ENCODE results near the gene TFR2. TPM values are rescaled to one million over a fixed set of nuclear protein-coding genes. Genes with fewer than 3 reads are reported as not detected.

TFR2 gene
- total and polyA plus RNA-seq, 2 of the 13 experiments (the other 11 are each of a cell fraction or from before 2014, with no cell fraction given), result 36.9 to 64.2 TPM

- TF ChIP-seq, protein P1, sequence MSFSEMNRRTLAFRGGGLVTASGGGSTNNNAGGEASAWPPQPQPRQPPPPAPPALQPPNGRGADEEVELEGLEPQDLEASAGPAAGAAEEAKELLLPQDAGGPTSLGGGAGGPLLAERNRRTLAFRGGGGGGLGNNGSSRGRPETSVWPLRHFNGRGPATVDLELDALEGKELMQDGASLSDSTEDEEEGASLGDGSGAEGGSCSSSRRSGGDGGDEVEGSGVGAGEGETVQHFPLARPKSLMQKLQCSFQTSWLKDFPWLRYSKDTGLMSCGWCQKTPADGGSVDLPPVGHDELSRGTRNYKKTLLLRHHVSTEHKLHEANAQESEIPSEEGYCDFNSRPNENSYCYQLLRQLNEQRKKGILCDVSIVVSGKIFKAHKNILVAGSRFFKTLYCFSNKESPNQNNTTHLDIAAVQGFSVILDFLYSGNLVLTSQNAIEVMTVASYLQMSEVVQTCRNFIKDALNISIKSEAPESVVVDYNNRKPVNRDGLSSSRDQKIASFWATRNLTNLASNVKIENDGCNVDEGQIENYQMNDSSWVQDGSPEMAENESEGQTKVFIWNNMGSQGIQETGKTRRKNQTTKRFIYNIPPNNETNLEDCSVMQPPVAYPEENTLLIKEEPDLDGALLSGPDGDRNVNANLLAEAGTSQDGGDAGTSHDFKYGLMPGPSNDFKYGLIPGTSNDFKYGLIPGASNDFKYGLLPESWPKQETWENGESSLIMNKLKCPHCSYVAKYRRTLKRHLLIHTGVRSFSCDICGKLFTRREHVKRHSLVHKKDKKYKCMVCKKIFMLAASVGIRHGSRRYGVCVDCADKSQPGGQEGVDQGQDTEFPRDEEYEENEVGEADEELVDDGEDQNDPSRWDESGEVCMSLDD (CRISPR knock-in tag; IDR thresholded peaks at IDR 0.05; ENCODE audit: borderline replicate concordance), result no peak
- TF ChIP-seq ZNF253 (CRISPR knock-in tag; IDR thresholded peaks at IDR 0.05; ENCODE audit: borderline replicate concordance) (no peak), ATRX (CRISPR knock-in tag; IDR thresholded peaks at IDR 0.05; ENCODE audit: borderline replicate concordance) (no peak), NPAS2 (CRISPR knock-in tag; IDR thresholded peaks at IDR 0.05; ENCODE audit: borderline replicate concordance) (no peak), PPARG (CRISPR knock-in tag; conservative IDR thresholded peaks at IDR 0.05) (no peak), ZNF556 (CRISPR knock-in tag; IDR thresholded peaks at IDR 0.05; ENCODE audit: borderline replicate concordance) (no peak), ZSCAN29 (CRISPR knock-in tag; conservative IDR thresholded peaks at IDR 0.05) (no peak), U2AF1 (optimal IDR thresholded peaks at IDR 0.05; ENCODE audit: low read depth, low read length) (peak; percentile 40), TP53 (CRISPR knock-in tag; conservative IDR thresholded peaks at IDR 0.05) (no peak), AGO1 (IDR thresholded peaks at IDR 0.05; ENCODE audit: low read depth, low read length, poor library complexity, severe bottlenecking) (peak; percentile 37), SNRNP70 (IDR thresholded peaks at IDR 0.05; ENCODE audit: low read depth, low read length) (no peak), ZNF800 (CRISPR knock-in tag; IDR thresholded peaks at IDR 0.05) (no peak), REPIN1 (CRISPR knock-in tag; IDR thresholded peaks at IDR 0.05; ENCODE audit: borderline replicate concordance, low read depth) (no peak), ZNF354B (CRISPR knock-in tag; IDR thresholded peaks at IDR 0.05) (no peak), ZNF484 (CRISPR knock-in tag; IDR thresholded peaks at IDR 0.05; ENCODE audit: borderline replicate concordance, low read depth) (no peak), ZBTB25 (CRISPR knock-in tag; IDR thresholded peaks at IDR 0.05) (no peak)
- TF ChIP-seq, protein P2, sequence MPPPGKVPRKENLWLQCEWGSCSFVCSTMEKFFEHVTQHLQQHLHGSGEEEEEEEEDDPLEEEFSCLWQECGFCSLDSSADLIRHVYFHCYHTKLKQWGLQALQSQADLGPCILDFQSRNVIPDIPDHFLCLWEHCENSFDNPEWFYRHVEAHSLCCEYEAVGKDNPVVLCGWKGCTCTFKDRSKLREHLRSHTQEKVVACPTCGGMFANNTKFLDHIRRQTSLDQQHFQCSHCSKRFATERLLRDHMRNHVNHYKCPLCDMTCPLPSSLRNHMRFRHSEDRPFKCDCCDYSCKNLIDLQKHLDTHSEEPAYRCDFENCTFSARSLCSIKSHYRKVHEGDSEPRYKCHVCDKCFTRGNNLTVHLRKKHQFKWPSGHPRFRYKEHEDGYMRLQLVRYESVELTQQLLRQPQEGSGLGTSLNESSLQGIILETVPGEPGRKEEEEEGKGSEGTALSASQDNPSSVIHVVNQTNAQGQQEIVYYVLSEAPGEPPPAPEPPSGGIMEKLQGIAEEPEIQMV (CRISPR knock-in tag; IDR thresholded peaks at IDR 0.05; ENCODE audit: low read depth), result no peak
- TF ChIP-seq, protein P3, sequence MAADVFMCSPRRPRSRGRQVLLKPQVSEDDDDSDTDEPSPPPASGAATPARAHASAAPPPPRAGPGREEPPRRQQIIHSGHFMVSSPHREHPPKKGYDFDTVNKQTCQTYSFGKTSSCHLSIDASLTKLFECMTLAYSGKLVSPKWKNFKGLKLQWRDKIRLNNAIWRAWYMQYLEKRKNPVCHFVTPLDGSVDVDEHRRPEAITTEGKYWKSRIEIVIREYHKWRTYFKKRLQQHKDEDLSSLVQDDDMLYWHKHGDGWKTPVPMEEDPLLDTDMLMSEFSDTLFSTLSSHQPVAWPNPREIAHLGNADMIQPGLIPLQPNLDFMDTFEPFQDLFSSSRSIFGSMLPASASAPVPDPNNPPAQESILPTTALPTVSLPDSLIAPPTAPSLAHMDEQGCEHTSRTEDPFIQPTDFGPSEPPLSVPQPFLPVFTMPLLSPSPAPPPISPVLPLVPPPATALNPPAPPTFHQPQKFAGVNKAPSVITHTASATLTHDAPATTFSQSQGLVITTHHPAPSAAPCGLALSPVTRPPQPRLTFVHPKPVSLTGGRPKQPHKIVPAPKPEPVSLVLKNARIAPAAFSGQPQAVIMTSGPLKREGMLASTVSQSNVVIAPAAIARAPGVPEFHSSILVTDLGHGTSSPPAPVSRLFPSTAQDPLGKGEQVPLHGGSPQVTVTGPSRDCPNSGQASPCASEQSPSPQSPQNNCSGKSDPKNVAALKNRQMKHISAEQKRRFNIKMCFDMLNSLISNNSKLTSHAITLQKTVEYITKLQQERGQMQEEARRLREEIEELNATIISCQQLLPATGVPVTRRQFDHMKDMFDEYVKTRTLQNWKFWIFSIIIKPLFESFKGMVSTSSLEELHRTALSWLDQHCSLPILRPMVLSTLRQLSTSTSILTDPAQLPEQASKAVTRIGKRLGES (CRISPR knock-in tag; IDR thresholded peaks at IDR 0.05; ENCODE audit: borderline replicate concordance), result no peak
Measured at GRCh38 chr7:100611983-100612729, 29.2 kb downstream of the TFR2 start, which contains the start of gene MOSPD3 (continued).
